Measurements from ENCODE around the gene ZBTB45. TPM values are rescaled to one million over a fixed set of nuclear protein-coding genes. Genes with fewer than 3 reads are reported as not detected.

The ZBTB45 gene
- 10 to 100 TPM; 10.1 to 11.1 TPM for total RNA-seq

DNA sequence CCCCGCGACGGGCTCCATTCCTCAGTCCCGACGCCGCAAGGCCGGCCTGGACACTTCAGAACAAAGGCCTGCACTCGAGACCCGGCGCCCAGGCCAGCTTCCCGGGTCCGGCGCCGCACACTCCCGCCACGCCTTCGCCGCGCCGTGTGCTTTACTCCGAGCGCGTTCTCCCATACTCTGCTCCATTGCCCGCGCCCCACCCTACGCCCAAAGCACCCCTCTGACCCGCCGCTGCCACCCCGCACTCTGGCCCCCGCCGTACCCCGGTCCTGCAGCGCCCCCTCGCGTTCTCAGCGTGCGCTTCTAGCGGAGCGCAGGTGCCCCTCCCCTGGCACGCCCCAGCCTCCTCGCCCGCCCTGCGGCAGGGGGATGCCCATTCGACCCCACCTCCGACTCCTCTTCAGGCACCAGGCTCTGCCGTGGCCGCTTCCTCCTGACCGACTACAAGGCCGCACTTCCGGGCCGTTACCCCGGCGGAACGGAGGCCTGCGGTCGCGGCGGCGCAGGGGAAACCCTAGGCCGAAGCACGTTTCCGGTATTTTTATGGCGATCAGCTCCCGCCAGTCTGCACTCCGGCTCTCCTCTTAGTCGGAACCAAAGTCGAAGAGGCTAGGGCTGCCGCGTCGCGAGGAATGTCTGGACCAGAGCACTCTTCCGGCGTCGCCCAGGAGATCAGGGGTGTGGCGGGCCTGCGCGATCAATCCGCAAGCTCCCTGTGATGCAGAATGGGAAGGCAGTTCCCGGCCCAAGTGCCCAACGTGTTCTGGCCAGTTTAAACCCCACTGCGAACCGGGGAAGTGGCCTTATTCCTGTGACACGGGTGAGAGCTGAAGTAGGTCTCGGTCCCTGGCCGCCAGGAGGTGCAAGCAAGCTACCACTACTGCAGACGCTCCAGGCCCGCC is at the start of gene ZBTB45:
Gene ZBTB45, minus strand, starts transcription at position 456 of the 902 bp plus-strand sequence. CDS start 2,137 bp downstream, outside the sequence.
- Mint-ChIP-seq H3K4me1 (peaks cover 39% of the 10 kb centered on the region), H3K9me3 (ENCODE audit: low read depth) (no peaks in the 10 kb centered on the region), H3K27ac (peak within 1 kb of the TSS; percentile 94), H3K4me3 (peak within 1 kb of the TSS; percentile 82), H3K36me3 (ENCODE audit: low read depth) (peaks cover 21% of the 10 kb centered on the region), H3K27me3 (no peaks in the 10 kb centered on the region)
- ATAC-seq (peak; percentile 82), DNase-seq (peak; percentile 96)
- intact Hi-C loops (cut with DNase I, micrococcal nuclease) = loop anchor here (1.0 to 5.0 kb wide), 23 partner anchors 19 to 337 kb away; partner anchors contain the start of genes TRIM28 (in 2 of the 2), ZNF446 (in 2 of the 2), CHMP2A (in 1 of the 2) and ERVK3-1 (in 1 of the 2)
- ChIA-PET POLR2A (interaction anchor here (0.8 to 2.7 kb wide), 13 partner anchors 20 to 193 kb away, joined by 3 to 18 read pairs (median 5); partner anchors contain the start of genes CHMP2A, MZF1, TRIM28 and UBE2M), CTCF (interaction anchor here (0.6 to 5.8 kb wide), 26 partner anchors 12 to 476 kb away, joined by 3 to 78 read pairs (median 4); partner anchors contain the start of genes CHMP2A, TRIM28, UBE2M and ZNF324B)

DNA sequence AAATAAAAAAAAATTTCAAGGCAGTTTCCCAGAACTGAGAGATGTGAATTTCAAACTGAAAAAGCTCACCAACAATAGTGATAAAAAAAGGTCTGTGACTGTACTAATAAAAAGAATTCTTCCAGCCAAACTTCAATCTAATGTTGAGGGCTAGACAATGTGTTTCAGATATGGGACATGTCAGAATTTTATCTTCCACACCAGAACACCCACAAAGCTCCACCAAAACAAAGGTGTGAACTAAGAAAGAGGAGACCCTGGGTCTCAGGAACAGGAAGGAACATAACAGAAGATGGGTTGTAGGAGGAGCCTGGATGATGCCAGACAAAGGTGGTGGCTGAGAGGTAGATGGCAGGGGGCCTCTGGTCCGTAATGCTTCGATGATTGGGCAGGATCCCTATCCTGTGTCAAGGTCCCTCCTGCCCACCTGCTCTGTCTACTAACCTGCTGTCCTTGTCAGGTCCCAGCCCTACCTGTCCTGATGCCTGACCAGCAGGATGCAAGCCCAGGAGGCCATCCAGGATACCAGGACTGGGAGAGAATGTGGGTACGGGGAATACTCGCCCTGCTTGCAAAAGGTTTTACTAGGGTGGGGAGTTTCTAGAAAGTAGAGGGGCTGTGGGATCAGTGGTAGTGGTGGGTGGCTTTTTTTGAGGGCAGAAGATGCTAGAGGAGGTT is 49.0 kb upstream of the ZBTB45 start:
- no peak for ATAC-seq
- intact Hi-C loops (cut with DNase I, micrococcal nuclease) = no loop called here
- Mint-ChIP-seq H3K9me3 (ENCODE audit: low read depth) (no peaks in the 10 kb centered on the region), H3K27ac (peak overlapping the region; percentile 45), H3K36me3 (ENCODE audit: low read depth) (peaks cover 26% of the 10 kb centered on the region), H3K27me3 (no peaks in the 10 kb centered on the region), H3K4me1 (peaks cover 27% of the 10 kb centered on the region), H3K4me3 (no peak overlapping the region)
- DNase-seq = no peak
- CTCF ChIA-PET = interaction anchor here (0.6 to 2.7 kb wide), 3 partner anchors 12 to 48 kb away, joined by 3 to 12 read pairs (median 3); no protein-coding TSS in a partner anchor
- POLR2A ChIA-PET = no interaction called here

GRCh38 chr19:58566989-58567388 is 47.4 kb upstream of the ZBTB45 start:
- peaks cover 24% of the 10 kb centered on the region for H3K36me3 Mint-ChIP-seq (ENCODE audit: low read depth)
- no peaks in the 10 kb centered on the region for H3K9me3 Mint-ChIP-seq (ENCODE audit: low read depth)
- H3K27ac Mint-ChIP-seq = no peak overlapping the region
- intact Hi-C loops (cut with DNase I, micrococcal nuclease) = no loop called here
- peaks cover 30% of the 10 kb centered on the region for H3K4me1 Mint-ChIP-seq
- ATAC-seq (no peak), DNase-seq (no peak)
- no peak overlapping the region for H3K4me3 Mint-ChIP-seq
- POLR2A ChIA-PET = no interaction called here
- H3K27me3 Mint-ChIP-seq = no peaks in the 10 kb centered on the region
- CTCF ChIA-PET = interaction anchor here (1.6 to 2.7 kb wide), 2 partner anchors 14 to 47 kb away, joined by 3 to 12 read pairs; no protein-coding TSS in a partner anchor

GRCh38 chr19:58563823-58564222 is 44.2 kb upstream of the ZBTB45 start:
- Mint-ChIP-seq H3K9me3 (ENCODE audit: low read depth) (no peaks in the 10 kb centered on the region), H3K4me3 (peak overlapping the region; percentile 74), H3K27ac (no peak overlapping the region), H3K4me1 (peaks cover 46% of the 10 kb centered on the region), H3K36me3 (ENCODE audit: low read depth) (peaks cover 14% of the 10 kb centered on the region), H3K27me3 (no peaks in the 10 kb centered on the region)
- DNase-seq (no peak), ATAC-seq (no peak)
- CTCF ChIA-PET = interaction anchor here (0.9 to 1.0 kb wide), 2 partner anchors 11 to 45 kb away, joined by 3 to 5 read pairs; no protein-coding TSS in a partner anchor
- intact Hi-C loops (cut with DNase I, micrococcal nuclease) = no loop called here
- POLR2A ChIA-PET = interaction anchor here (1.0 kb wide), 1 partner anchor 9 kb away, joined by 3 read pairs; the partner anchor contains the start of gene CHMP2A

DNA sequence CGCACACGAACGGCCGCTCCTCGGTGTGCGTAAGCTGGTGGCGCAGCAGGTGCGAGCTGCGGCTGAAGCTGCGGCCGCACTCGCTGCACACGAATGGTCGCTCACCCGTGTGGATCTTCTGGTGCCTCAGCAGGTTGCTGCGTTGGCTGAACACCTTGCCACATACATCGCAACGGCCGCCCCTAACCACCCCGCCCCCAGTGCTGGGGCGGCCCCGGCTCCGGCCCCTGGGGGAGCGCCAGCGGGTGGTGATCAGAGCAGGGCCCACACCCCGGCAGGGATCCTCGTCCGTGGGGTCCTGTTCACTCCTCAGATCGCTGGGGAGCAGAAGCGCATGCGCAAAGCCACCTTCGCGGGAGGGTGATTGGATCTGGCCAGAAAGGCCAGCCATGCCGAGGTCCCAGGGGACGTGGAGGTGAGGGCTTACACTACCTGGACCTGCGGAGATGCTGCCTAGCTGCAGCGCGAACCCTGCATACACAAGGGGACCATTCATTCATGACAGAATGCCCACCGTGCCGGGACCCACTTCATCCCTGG is 43.5 kb upstream of the ZBTB45 start:
- intact Hi-C loops (cut with DNase I, micrococcal nuclease) = no loop called here
- ATAC-seq = no peak
- DNase-seq = peak; percentile 57
- Mint-ChIP-seq H3K27me3 (no peaks in the 10 kb centered on the region), H3K4me1 (peaks cover 42% of the 10 kb centered on the region), H3K4me3 (peak overlapping the region; percentile 74), H3K36me3 (ENCODE audit: low read depth) (peaks cover 11% of the 10 kb centered on the region), H3K27ac (peak overlapping the region; percentile 67), H3K9me3 (ENCODE audit: low read depth) (no peaks in the 10 kb centered on the region)
- POLR2A ChIA-PET = interaction anchor here (1.7 kb wide), 1 partner anchor 19 kb away, joined by 6 read pairs; the partner anchor contains the start of gene TRIM28
- CTCF ChIA-PET = interaction anchor here (0.9 kb wide), 2 partner anchors 44 to 49 kb away, joined by 3 to 5 read pairs; no protein-coding TSS in a partner anchor

- Mint-ChIP-seq H3K4me3 (peak overlapping the region; percentile 74), H3K36me3 (ENCODE audit: low read depth) (peaks cover 18% of the 10 kb centered on the region), H3K27ac (peak overlapping the region; percentile 67), H3K27me3 (no peaks in the 10 kb centered on the region), H3K4me1 (peaks cover 45% of the 10 kb centered on the region), H3K9me3 (ENCODE audit: low read depth) (no peaks in the 10 kb centered on the region)
- ChIA-PET POLR2A (interaction anchor here (1.7 kb wide), 1 partner anchor 19 kb away, joined by 6 read pairs; the partner anchor contains the start of gene TRIM28), CTCF (interaction anchor here (0.9 to 2.1 kb wide), 5 partner anchors 17 to 48 kb away, joined by 3 to 10 read pairs (median 4); no protein-coding TSS in a partner anchor)
- DNase-seq (peak; percentile 66), ATAC-seq (no peak)
- intact Hi-C loops (cut with DNase I, micrococcal nuclease) = no loop called here
Observed at GRCh38 chr19:58562122-58563033, 42.8 kb upstream of the ZBTB45 start.

DNA sequence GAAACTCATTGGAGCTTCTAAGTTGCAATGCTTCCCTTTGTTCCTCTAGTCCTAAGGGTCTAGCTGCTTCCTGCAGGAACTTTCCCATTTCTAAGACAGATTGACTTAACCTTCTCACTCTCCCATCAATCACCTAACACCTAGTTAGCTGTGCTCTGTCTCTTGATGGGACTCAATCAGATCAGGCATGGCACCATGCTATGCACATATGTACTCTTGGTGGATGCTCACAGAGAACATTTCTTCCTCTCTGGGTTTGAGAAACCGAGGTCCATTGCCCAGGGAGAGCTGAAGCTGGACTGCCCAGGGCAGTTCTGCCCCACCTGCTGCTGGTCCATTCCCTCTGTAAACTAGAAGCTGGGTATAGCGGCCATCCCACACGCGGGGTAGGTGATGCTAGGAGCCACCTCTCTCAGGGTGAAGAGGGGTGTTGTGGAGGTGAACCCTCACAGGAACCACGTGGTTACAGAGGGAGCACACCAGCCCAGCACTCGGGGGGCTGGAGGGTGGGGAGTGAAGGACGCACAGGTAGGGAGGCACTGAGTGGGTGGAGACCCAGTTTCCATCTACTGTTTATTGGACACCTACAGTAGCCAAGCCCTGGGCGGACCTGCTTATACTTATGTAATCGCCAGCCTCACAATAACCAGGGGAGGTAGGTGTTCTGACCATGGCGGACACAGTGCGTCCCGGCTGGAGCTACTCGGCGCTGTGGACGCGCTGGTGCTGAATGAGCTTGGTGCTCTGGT is 41.9 kb upstream of the ZBTB45 start:
- no peak for DNase-seq
- peaks cover 24% of the 10 kb centered on the region for H3K36me3 Mint-ChIP-seq (ENCODE audit: low read depth)
- CTCF ChIA-PET = interaction anchor here (0.6 to 2.1 kb wide), 4 partner anchors 8 to 41 kb away, joined by 3 to 10 read pairs (median 4); no protein-coding TSS in a partner anchor
- peak overlapping the region; percentile 74 for H3K4me3 Mint-ChIP-seq
- H3K27me3 Mint-ChIP-seq = no peaks in the 10 kb centered on the region
- POLR2A ChIA-PET = interaction anchor here (1.7 to 2.4 kb wide), 3 partner anchors 14 to 18 kb away, joined by 6 to 12 read pairs (median 9); partner anchors contain the start of gene TRIM28
- H3K9me3 Mint-ChIP-seq (ENCODE audit: low read depth) = no peaks in the 10 kb centered on the region
- intact Hi-C loops (cut with DNase I, micrococcal nuclease) = no loop called here
- no peak overlapping the region for H3K27ac Mint-ChIP-seq
- ATAC-seq = no peak
- peaks cover 54% of the 10 kb centered on the region for H3K4me1 Mint-ChIP-seq

DNA sequence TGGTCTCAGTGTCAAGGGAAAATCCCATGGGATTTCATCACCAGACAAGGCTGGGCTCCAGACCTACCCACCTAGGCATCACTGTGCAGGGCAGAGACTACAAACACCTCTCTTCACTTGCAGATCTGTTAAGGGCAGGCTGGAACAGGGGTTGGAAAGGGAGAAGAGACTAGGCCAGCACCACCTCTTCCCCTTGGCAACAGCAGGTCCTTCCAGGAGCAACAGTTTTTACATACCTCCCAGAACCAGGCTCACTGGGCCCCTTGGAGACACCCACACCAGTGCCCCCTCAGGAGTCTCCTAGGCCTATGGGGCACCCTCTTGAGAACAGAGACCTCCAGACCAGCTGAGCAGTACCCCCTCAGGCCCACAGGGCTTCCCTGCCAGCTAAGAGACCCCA is 41.3 kb upstream of the ZBTB45 start:
- peaks cover 26% of the 10 kb centered on the region for H3K36me3 Mint-ChIP-seq (ENCODE audit: low read depth)
- no peak for DNase-seq
- ChIA-PET POLR2A (interaction anchor here (2.2 to 2.4 kb wide), 2 partner anchors 15 to 17 kb away, joined by 9 to 12 read pairs; partner anchors contain the start of gene TRIM28), CTCF (interaction anchor here (0.6 to 2.1 kb wide), 3 partner anchors 21 to 181 kb away, joined by 3 to 10 read pairs (median 3); no protein-coding TSS in a partner anchor)
- H3K4me1 Mint-ChIP-seq = peaks cover 59% of the 10 kb centered on the region
- no peaks in the 10 kb centered on the region for H3K9me3 Mint-ChIP-seq (ENCODE audit: low read depth)
- no peak overlapping the region for H3K4me3 Mint-ChIP-seq
- H3K27me3 Mint-ChIP-seq = no peaks in the 10 kb centered on the region
- H3K27ac Mint-ChIP-seq = no peak overlapping the region
- no peak for ATAC-seq
- intact Hi-C loops (cut with DNase I, micrococcal nuclease) = no loop called here

GRCh38 chr19:58560007-58560887 is 40.6 kb upstream of the ZBTB45 start:
- peaks cover 32% of the 10 kb centered on the region for H3K36me3 Mint-ChIP-seq (ENCODE audit: low read depth)
- no peaks in the 10 kb centered on the region for H3K9me3 Mint-ChIP-seq (ENCODE audit: low read depth)
- intact Hi-C loops (cut with DNase I, micrococcal nuclease) = no loop called here
- DNase-seq (no peak), ATAC-seq (no peak)
- POLR2A ChIA-PET = interaction anchor here (0.7 to 2.4 kb wide), 6 partner anchors 12 to 41 kb away, joined by 3 to 12 read pairs (median 9); partner anchors contain the start of genes MZF1, TRIM28 and ZBTB45
- peaks cover 64% of the 10 kb centered on the region for H3K4me1 Mint-ChIP-seq
- CTCF ChIA-PET = interaction anchor here (0.6 to 2.7 kb wide), 5 partner anchors 20 to 181 kb away, joined by 3 to 22 read pairs (median 6); partner anchors contain the start of gene ZBTB45
- H3K27me3 Mint-ChIP-seq = no peaks in the 10 kb centered on the region
- H3K4me3 Mint-ChIP-seq = peak overlapping the region; percentile 92
- H3K27ac Mint-ChIP-seq = peak overlapping the region; percentile 100

Data from activated CD4-positive, alpha-beta T cell treated with anti-CD3 and anti-CD28 coated beads for 36 hours (primary cell).